HG03469 (cell line): ENCODE measurements around the gene TNFSF15.

Experiments used
- ATAC-seq: cut with Tn5 transposase; IDR thresholded peaks from one replicate; pipeline ENCODE4 v1.9.1; 2021; ENCODE audit warnings: mild to moderate bottlenecking, moderate library complexity, moderate number of reproducible peaks; ENCODE audit not compliant: unreplicated experiment

The TNFSF15 gene

GRCh38 chr9:114790521-114790920 lies 15.3 kb downstream of the TNFSF15 start:
- no peak for ATAC-seq

- ATAC-seq: no peak
These were observed 16.8 kb downstream of the TNFSF15 start for GRCh38 chr9:114789006-114789405.

GRCh38 chr9:114787781-114788498 lies 17.9 kb downstream of the TNFSF15 start:
- no peak for ATAC-seq

- ATAC-seq: no peak
These were observed 18.6 kb downstream of the TNFSF15 start for GRCh38 chr9:114787214-114787613.

GRCh38 chr9:114785866-114786650 lies 19.8 kb downstream of the TNFSF15 start:
- ATAC-seq: no peak

GRCh38 chr9:114784721-114785279 lies 21.0 kb downstream of the TNFSF15 start:
- ATAC-seq: no peak

- no peak for ATAC-seq
These were observed 23.3 kb downstream of the TNFSF15 start for GRCh38 chr9:114782586-114782985.

GRCh38 chr9:114779352-114779845 lies 26.4 kb downstream of the TNFSF15 start:
- no peak for ATAC-seq

GRCh38 chr9:114777821-114778609 lies 27.8 kb downstream of the TNFSF15 start:
- ATAC-seq: no peak

GRCh38 chr9:114776683-114777399 lies 29.0 kb downstream of the TNFSF15 start:
- ATAC-seq: no peak

GRCh38 chr9:114775981-114776380 lies 29.9 kb downstream of the TNFSF15 start:
- no peak for ATAC-seq

GRCh38 chr9:114775121-114775520 lies 30.7 kb downstream of the TNFSF15 start:
- ATAC-seq: no peak

GRCh38 chr9:114774524-114774923 lies 31.3 kb downstream of the TNFSF15 start:
- no peak for ATAC-seq

- no peak for ATAC-seq
These were observed 34.0 kb downstream of the TNFSF15 start for GRCh38 chr9:114771889-114772288.

- no peak for ATAC-seq
These were observed 34.8 kb downstream of the TNFSF15 start for GRCh38 chr9:114770991-114771390.

GRCh38 chr9:114769624-114770023 lies 36.2 kb downstream of the TNFSF15 start:
- no peak for ATAC-seq

GRCh38 chr9:114763220-114763619 lies 42.6 kb downstream of the TNFSF15 start:
- ATAC-seq: no peak

GRCh38 chr9:114761523-114761922 lies 44.3 kb downstream of the TNFSF15 start:
- ATAC-seq: no peak

- ATAC-seq: no peak
These were observed 46.1 kb downstream of the TNFSF15 start for GRCh38 chr9:114759512-114760341.
